ENCODE measurements around the gene ST3GAL3. TPM values are rescaled to one million over a fixed set of nuclear protein-coding genes. Genes with fewer than 3 reads are reported as not detected.

Gene ST3GAL3
- total and polyA plus RNA-seq, 2 experiments from 2014 or later: 6.2 to 6.3 TPM

DNA sequence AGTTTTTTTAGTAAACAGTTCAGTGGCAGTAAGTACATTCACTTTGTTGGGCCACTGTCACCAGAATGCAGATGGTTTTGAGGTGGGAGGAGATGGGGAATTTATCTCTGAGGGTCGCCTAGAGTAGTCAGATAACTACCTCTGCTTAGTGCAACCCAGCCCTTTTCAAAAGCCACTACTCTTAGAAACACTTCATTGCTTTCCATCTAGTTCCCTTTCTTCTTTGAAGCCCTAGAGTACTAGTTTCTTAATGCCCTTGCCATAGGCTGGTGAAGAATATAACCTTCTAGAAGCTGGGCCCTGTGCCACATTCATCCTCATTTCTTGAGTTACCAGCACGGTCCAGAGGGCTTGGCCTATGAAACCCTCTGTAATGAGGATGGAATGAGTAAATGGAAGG is 28.4 kb upstream of the ST3GAL3 start:
- Histone ChIP-seq H2AFZ (no peak overlapping the region), H3K9me2 (replicated peaks; ENCODE audit: insufficient read depth) (no peaks in the 10 kb centered on the region), H3K4me2 (no peak overlapping the region), H3K36me3 (replicated peaks; ENCODE audit: insufficient read depth, low read depth) (no peaks in the 10 kb centered on the region), H3K27ac (no peak overlapping the region), H3K79me2 (peaks cover 17% of the 10 kb centered on the region), H3K9me3 (ENCODE audit: low read depth) (no peaks in the 10 kb centered on the region), H3K27me3 (no peaks in the 10 kb centered on the region), H3K4me3 (no peak overlapping the region), H3K4me1 (ENCODE audit: insufficient read depth) (no peaks in the 10 kb centered on the region), H4K20me1 (ENCODE audit: insufficient read depth, poor library complexity, severe bottlenecking) (peaks cover 21% of the 10 kb centered on the region)
- 88% methylated on average over 2 of the region's 2 CpGs for WGBS (ENCODE audit: low lambda C conversion rate, missing lambda C conversion rate)
- no peak for TF ChIP-seq EZH2 (IDR thresholded peaks at IDR 0.05; ENCODE audit: borderline replicate concordance)
- DNase-seq (ENCODE audit: low spot score): no peak

DNA sequence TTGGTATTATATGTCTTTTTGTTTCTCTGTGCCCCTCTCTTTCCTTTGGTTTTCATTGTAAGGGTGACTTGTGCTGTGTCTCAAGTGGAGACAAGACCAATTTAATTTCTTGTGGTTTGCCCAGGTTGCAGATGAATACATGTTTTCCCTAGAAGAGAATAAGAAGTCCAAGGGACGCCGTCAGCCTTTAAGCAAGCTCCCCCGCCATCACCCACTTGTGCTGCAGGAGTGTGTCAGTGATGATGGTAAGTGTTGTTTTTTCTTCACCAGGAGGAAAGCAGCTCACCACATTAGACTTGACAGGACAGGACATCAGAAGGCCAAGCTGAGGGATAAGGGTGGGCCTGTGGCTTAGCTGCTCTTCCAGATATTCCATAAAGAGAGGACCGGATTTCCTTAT is 23.8 kb upstream of the ST3GAL3 start:
- Histone ChIP-seq H3K4me3 (no peak overlapping the region), H3K79me2 (peaks cover 10% of the 10 kb centered on the region), H3K9me3 (ENCODE audit: low read depth) (no peaks in the 10 kb centered on the region), H3K27ac (no peak overlapping the region), H3K4me1 (ENCODE audit: insufficient read depth) (no peaks in the 10 kb centered on the region), H4K20me1 (ENCODE audit: insufficient read depth, poor library complexity, severe bottlenecking) (peaks cover 9% of the 10 kb centered on the region), H3K9me2 (replicated peaks; ENCODE audit: insufficient read depth) (no peaks in the 10 kb centered on the region), H3K36me3 (replicated peaks; ENCODE audit: insufficient read depth, low read depth) (no peaks in the 10 kb centered on the region), H3K27me3 (no peaks in the 10 kb centered on the region), H2AFZ (no peak overlapping the region), H3K4me2 (no peak overlapping the region)
- no peak for DNase-seq (ENCODE audit: low spot score)
- TF ChIP-seq, protein P1, sequence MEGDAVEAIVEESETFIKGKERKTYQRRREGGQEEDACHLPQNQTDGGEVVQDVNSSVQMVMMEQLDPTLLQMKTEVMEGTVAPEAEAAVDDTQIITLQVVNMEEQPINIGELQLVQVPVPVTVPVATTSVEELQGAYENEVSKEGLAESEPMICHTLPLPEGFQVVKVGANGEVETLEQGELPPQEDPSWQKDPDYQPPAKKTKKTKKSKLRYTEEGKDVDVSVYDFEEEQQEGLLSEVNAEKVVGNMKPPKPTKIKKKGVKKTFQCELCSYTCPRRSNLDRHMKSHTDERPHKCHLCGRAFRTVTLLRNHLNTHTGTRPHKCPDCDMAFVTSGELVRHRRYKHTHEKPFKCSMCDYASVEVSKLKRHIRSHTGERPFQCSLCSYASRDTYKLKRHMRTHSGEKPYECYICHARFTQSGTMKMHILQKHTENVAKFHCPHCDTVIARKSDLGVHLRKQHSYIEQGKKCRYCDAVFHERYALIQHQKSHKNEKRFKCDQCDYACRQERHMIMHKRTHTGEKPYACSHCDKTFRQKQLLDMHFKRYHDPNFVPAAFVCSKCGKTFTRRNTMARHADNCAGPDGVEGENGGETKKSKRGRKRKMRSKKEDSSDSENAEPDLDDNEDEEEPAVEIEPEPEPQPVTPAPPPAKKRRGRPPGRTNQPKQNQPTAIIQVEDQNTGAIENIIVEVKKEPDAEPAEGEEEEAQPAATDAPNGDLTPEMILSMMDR (IDR thresholded peaks at IDR 0.05; ENCODE audit: poor library complexity): no peak
- TF ChIP-seq EZH2 (IDR thresholded peaks at IDR 0.05; ENCODE audit: borderline replicate concordance) (no peak), EZH2phosphoT487 (IDR thresholded peaks at IDR 0.05; ENCODE audit: low read depth, severe bottlenecking, unreplicated experiment) (no peak)
- 96% methylated on average over 4 of the region's 4 CpGs for WGBS (ENCODE audit: low lambda C conversion rate, missing lambda C conversion rate)

DNA sequence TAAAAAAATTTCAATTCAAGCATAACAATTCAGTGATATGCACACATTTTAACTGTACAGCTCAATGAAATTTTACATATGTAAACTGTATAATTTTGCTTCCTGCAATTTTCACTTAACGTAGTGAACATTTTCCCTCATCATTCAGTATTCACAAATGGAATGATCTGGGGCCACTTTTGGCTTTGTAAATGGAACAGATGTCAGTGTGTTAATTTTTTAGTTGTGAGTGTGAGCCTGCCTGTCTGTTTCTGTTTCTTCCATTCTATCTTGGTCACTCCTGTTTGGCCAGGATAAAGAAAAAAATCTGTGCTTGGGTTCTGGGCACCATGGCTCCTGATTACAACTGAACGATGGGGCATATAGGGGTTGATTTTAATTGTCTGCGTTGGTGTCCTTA is 20.5 kb upstream of the ST3GAL3 start:
- H3K79me2 ChIP-seq: peaks cover 5% of the 10 kb centered on the region
- 96% methylated on average over 3 of the region's 3 CpGs for WGBS (ENCODE audit: low lambda C conversion rate, missing lambda C conversion rate)
- no peak for DNase-seq (ENCODE audit: low spot score)
- no peak overlapping the region for H2AFZ ChIP-seq
- no peaks in the 10 kb centered on the region for H3K4me1 ChIP-seq (ENCODE audit: insufficient read depth)
- peaks cover 5% of the 10 kb centered on the region for H4K20me1 ChIP-seq (ENCODE audit: insufficient read depth, poor library complexity, severe bottlenecking)
- H3K9me2 ChIP-seq (replicated peaks; ENCODE audit: insufficient read depth): no peaks in the 10 kb centered on the region
- no peak for TF ChIP-seq EZH2 (IDR thresholded peaks at IDR 0.05; ENCODE audit: borderline replicate concordance)
- TF ChIP-seq EZH2phosphoT487 (IDR thresholded peaks at IDR 0.05; ENCODE audit: low read depth, severe bottlenecking, unreplicated experiment): no peak
- H3K4me2 ChIP-seq: no peak overlapping the region
- no peaks in the 10 kb centered on the region for H3K9me3 ChIP-seq (ENCODE audit: low read depth)
- H3K27me3 ChIP-seq: no peaks in the 10 kb centered on the region
- no peak overlapping the region for H3K4me3 ChIP-seq
- H3K27ac ChIP-seq: no peak overlapping the region
- H3K36me3 ChIP-seq (replicated peaks; ENCODE audit: insufficient read depth, low read depth): no peaks in the 10 kb centered on the region

DNA sequence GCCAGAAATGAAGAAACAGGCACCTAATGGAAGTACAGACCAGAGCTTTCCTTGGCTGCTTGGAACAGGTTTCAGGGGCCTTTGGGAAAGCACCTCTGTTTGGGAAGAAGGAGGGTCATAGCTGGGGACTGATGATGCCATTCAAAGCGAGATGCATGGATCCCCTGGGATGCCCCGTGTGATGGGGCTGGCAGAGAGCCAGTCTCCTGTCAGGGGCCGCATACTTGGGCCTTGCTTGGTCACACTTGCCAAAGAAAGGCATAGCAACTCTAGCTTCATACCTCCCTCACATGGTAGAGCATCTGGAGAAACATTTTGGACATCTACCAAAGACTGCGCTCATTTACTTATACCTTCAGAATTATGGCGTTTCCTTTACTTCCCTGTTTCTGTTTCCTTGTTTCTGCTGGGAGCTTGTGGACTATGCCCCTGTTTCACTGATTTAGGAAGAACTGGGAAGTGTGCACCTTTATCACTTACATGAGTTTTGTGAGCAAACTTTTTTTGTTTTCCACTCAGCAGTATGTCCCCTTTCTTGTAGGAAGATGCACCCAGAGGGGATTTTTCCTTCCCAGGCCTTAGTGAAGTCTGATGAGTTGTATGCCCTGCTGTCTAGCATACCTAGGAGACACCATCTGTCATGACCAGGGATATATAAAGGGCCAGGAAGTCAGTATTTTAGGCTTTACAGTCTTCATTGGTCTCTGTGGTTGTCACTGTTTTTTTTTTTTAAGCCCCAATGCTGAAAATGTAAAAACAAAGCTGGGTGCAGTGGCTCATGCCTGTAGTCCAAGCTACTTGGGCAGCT is 19.8 kb upstream of the ST3GAL3 start:
- 93% methylated on average over 5 of the region's 5 CpGs for WGBS (ENCODE audit: low lambda C conversion rate, missing lambda C conversion rate)
- no peak for DNase-seq (ENCODE audit: low spot score)
- Histone ChIP-seq H3K9me3 (ENCODE audit: low read depth) (no peaks in the 10 kb centered on the region), H3K36me3 (replicated peaks; ENCODE audit: insufficient read depth, low read depth) (no peaks in the 10 kb centered on the region), H3K4me2 (no peak overlapping the region), H3K27me3 (no peaks in the 10 kb centered on the region), H4K20me1 (ENCODE audit: insufficient read depth, poor library complexity, severe bottlenecking) (no peaks in the 10 kb centered on the region), H2AFZ (no peak overlapping the region), H3K4me1 (ENCODE audit: insufficient read depth) (no peaks in the 10 kb centered on the region), H3K9me2 (replicated peaks; ENCODE audit: insufficient read depth) (no peaks in the 10 kb centered on the region), H3K27ac (no peak overlapping the region), H3K79me2 (no peaks in the 10 kb centered on the region), H3K4me3 (no peak overlapping the region)
- TF ChIP-seq, protein P1 (IDR thresholded peaks at IDR 0.05; ENCODE audit: poor library complexity): no peak
- no peak for TF ChIP-seq EZH2 (IDR thresholded peaks at IDR 0.05; ENCODE audit: borderline replicate concordance)
- TF ChIP-seq EZH2phosphoT487 (IDR thresholded peaks at IDR 0.05; ENCODE audit: low read depth, severe bottlenecking, unreplicated experiment): no peak

Data from hepatocyte (in vitro differentiated cells).